Trophoblast cell (in vitro differentiated cells and primary cell): ENCODE data around the gene NFATC1.

Experiments used
- DNase-seq, 2 donors: peaks; one replicate each; pipeline ENCODE4 v3.0.0-alpha.2; 2016
- H2AFZ ChIP-seq: 2 replicates; pipeline ENCODE4 v1.6.1; 2013; ENCODE audit warnings: low read length, moderate library complexity, mild to moderate bottlenecking; ENCODE audit not compliant: insufficient read depth, poor library complexity
- H2AK5ac ChIP-seq: 2 replicates; pipeline ENCODE4 v1.6.1; 2013; ENCODE audit warnings: mild to moderate bottlenecking, low read length
- H2BK120ac ChIP-seq: 2 replicates; pipeline ENCODE4 v1.6.1; 2013; ENCODE audit warnings: low read length, mild to moderate bottlenecking, moderate library complexity; ENCODE audit not compliant: insufficient read depth, poor library complexity
- H2BK12ac ChIP-seq: 2 replicates; pipeline ENCODE4 v1.6.1; 2013; ENCODE audit warnings: mild to moderate bottlenecking, low read length, moderate library complexity
- H2BK5ac ChIP-seq: 2 replicates; pipeline ENCODE4 v1.6.1; 2013; ENCODE audit warnings: low read length, low read depth, moderate library complexity, mild to moderate bottlenecking; ENCODE audit not compliant: poor library complexity
- H3K14ac ChIP-seq: 2 replicates; pipeline ENCODE4 v1.6.1; 2013; ENCODE audit warnings: mild to moderate bottlenecking, low read length
- H3K18ac ChIP-seq: 2 replicates; pipeline ENCODE4 v1.6.1; 2013; ENCODE audit warnings: mild to moderate bottlenecking, low read length
- H3K23ac ChIP-seq: 2 replicates; pipeline ENCODE4 v1.6.1; 2013; ENCODE audit warnings: low read length
- H3K27ac ChIP-seq: 2 replicates; pipeline ENCODE4 v1.5.1; 2013; ENCODE audit warnings: low read depth, mild to moderate bottlenecking, inconsistent platforms, low read length, moderate library complexity
- H3K27me3 ChIP-seq: 2 replicates; pipeline ENCODE4 v1.6.1; 2013; ENCODE audit warnings: inconsistent platforms, mild to moderate bottlenecking, low read length, moderate library complexity; ENCODE audit not compliant: insufficient read depth
- H3K36me3 ChIP-seq, 2 experiments: 1 replicate in 1 of 2; 2 replicates in 1 of 2; pipeline ENCODE4 v1.6.1; 2013; ENCODE audit warnings: low read length in 2 of 2, mild to moderate bottlenecking in 2 of 2, moderate library complexity in 1 of 2; ENCODE audit not compliant: insufficient read depth in 2 of 2, control insufficient read depth in 1 of 2
- H3K4ac ChIP-seq: 2 replicates; pipeline ENCODE4 v1.6.1; 2013; ENCODE audit warnings: low read depth, mild to moderate bottlenecking, low read length, moderate library complexity
- H3K4me1 ChIP-seq, 2 experiments: 1 replicate in 1 of 2; 2 replicates in 1 of 2; pipeline ENCODE4 v1.6.1; 2013; ENCODE audit warnings: low read length in 2 of 2, mild to moderate bottlenecking in 2 of 2, moderate library complexity in 1 of 2; ENCODE audit not compliant: insufficient read depth in 2 of 2, control insufficient read depth in 1 of 2
- H3K4me2 ChIP-seq: 2 replicates; pipeline ENCODE4 v1.6.1; 2013; ENCODE audit warnings: inconsistent platforms, mild to moderate bottlenecking, low read length, moderate library complexity
- H3K4me3 ChIP-seq: 2 replicates; pipeline ENCODE4 v1.5.1; 2013; ENCODE audit warnings: mild to moderate bottlenecking, low read depth, low read length, inconsistent platforms
- H3K79me1 ChIP-seq: one replicate; pipeline ENCODE4 v1.6.1; 2013; ENCODE audit warnings: low read length
- H3K79me2 ChIP-seq: 2 replicates; pipeline ENCODE4 v1.6.1; 2013; ENCODE audit warnings: low read length, mild to moderate bottlenecking; ENCODE audit not compliant: control insufficient read depth, insufficient read depth, poor library complexity
- H3K9ac ChIP-seq: 2 replicates; pipeline ENCODE4 v1.6.1; 2013; ENCODE audit warnings: mild to moderate bottlenecking, low read length
- H3K9me3 ChIP-seq: 2 replicates; pipeline ENCODE4 v1.6.1; 2013; ENCODE audit warnings: low read depth, mild to moderate bottlenecking, control low read depth, inconsistent platforms, low read length; ENCODE audit not compliant: insufficient read depth
- H4K12ac ChIP-seq: 2 replicates; pipeline ENCODE4 v1.6.1; 2013; ENCODE audit warnings: low read depth, mild to moderate bottlenecking, low read length, moderate library complexity
- H4K8ac ChIP-seq: 2 replicates; pipeline ENCODE4 v1.6.1; 2013; ENCODE audit warnings: low read depth, mild to moderate bottlenecking, low read length, moderate library complexity
- H4K91ac ChIP-seq: one replicate; pipeline ENCODE4 v1.6.1; 2013; ENCODE audit warnings: low read depth, mild to moderate bottlenecking, low read length, moderate library complexity
- WGBS: extraction: QIAGEN DNeasy Blood & Tissue Kit; methylation state at CpG from one replicate; pipeline ENCODE4 v1.1.7; 2013; ENCODE audit warnings: missing lambda C conversion rate; ENCODE audit not compliant: insufficient read length, insufficient coverage; ENCODE audit errors: extremely low coverage; 5-methylcytosine and 5-hydroxymethylcytosine counted together

NFATC1 gene

DNA sequence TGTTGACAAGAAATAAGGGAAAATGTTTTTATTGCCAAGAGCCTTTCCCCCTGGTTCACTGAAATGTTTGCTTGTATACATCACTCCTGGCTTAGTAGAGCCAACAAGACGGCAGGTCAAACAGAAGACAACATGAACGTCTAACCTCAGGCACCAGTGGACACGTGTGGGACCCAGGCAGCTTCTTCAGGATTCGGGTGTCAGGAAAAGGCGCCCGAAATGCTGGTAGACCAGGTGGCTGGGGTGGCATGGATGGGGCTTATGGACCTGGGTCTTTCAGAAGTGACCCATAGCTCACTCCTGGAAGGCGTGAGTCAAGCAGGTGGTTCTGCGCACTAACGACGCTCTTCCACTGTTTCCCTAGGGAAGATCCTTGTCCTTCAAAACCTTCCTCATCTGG is 23.3 kb upstream of the NFATC1 start:
- Histone ChIP-seq H3K4ac (no peak overlapping the region), H3K4me1 (no peaks in the 10 kb centered on the region), H2AFZ (no peak overlapping the region), H3K14ac (no peak overlapping the region), H3K9ac (no peak overlapping the region), H3K9me3 (peaks cover 3% of the 10 kb centered on the region), H3K4me2 (no peak overlapping the region), H3K27ac (no peak overlapping the region), H4K12ac (no peak overlapping the region), H3K79me1 (no peaks in the 10 kb centered on the region), H3K23ac (no peak overlapping the region), H3K4me3 (no peak overlapping the region), H3K27me3 (no peaks in the 10 kb centered on the region), H2BK5ac (no peak overlapping the region), H2BK12ac (no peak overlapping the region), H3K36me3 (peaks cover 6% of the 10 kb centered on the region in 2 experiments), H4K91ac (no peak overlapping the region), H4K8ac (no peak overlapping the region), H2AK5ac (no peak overlapping the region), H3K79me2 (no peaks in the 10 kb centered on the region), H3K18ac (no peak overlapping the region), H2BK120ac (no peak overlapping the region)
- DNase-seq, result no peak
- WGBS, result no CpG with 5 or more reads among the region's 10 CpGs

DNA sequence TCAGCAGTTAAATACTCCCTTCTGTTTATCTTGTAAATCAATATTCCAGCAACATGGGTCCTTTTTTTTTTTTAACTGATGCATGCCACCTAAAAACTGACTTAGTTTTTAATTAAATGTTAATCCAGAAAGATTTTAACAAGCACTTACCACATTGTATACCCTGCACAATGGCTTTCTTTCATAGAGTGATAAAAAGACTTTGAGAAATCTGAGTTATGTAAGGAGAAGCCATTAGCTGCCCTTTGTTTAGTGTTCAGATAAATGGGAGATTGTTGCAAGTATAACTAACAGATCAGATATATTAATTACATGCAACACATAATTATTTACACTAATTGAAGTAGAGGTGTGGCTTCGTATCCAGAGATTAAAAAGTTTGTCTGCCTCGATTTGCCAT is 22.7 kb upstream of the NFATC1 start:
- Histone ChIP-seq H2AK5ac (no peak overlapping the region), H3K27me3 (no peaks in the 10 kb centered on the region), H3K18ac (no peak overlapping the region), H4K12ac (no peak overlapping the region), H3K4ac (no peak overlapping the region), H3K27ac (no peak overlapping the region), H2AFZ (no peak overlapping the region), H3K4me3 (no peak overlapping the region), H3K4me2 (no peak overlapping the region), H3K9ac (no peak overlapping the region), H2BK120ac (no peak overlapping the region), H3K79me2 (no peaks in the 10 kb centered on the region), H3K23ac (no peak overlapping the region), H3K9me3 (no peaks in the 10 kb centered on the region), H2BK12ac (no peak overlapping the region), H4K91ac (no peak overlapping the region), H3K14ac (no peak overlapping the region), H3K36me3 (peaks cover 8 to 9% of the 10 kb centered on the region in 2 experiments), H4K8ac (no peak overlapping the region), H3K79me1 (no peaks in the 10 kb centered on the region), H3K4me1 (no peaks in the 10 kb centered on the region), H2BK5ac (no peak overlapping the region)
- no CpG with 5 or more reads among the region's 2 CpGs for WGBS
- no peak for DNase-seq

DNA sequence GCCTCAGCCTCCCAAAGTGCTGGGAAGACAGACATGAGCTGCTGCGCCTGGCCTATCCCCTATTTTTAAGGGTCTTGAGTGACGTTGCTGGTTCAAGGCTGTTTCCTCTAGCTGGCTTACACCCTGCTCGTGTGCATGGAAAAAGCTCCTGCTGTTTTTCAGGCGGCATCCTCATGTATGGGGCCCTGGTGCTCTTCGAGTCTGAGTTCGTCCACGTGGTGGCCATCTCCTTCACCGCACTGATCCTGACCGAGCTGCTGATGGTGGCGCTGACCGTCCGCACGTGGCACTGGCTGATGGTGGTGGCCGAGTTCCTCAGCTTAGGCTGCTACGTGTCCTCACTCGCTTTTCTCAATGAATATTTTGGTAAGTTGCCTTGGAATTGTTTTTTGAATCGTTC is 22.0 kb upstream of the NFATC1 start:
- no peaks in the 10 kb centered on the region for H3K79me2 ChIP-seq
- no peak overlapping the region for H3K9ac ChIP-seq
- H3K4me3 ChIP-seq, result no peak overlapping the region
- H3K36me3 ChIP-seq, result peaks cover 8 to 9% of the 10 kb centered on the region in 2 experiments
- H3K4ac ChIP-seq, result no peak overlapping the region
- H4K12ac ChIP-seq, result no peak overlapping the region
- no peak overlapping the region for H3K4me2 ChIP-seq
- no peak overlapping the region for H2AFZ ChIP-seq
- H2BK5ac ChIP-seq, result no peak overlapping the region
- no peak overlapping the region for H4K8ac ChIP-seq
- H3K79me1 ChIP-seq, result no peaks in the 10 kb centered on the region
- no peak overlapping the region for H2BK120ac ChIP-seq
- no CpG with 5 or more reads among the region's 17 CpGs for WGBS
- no peak overlapping the region for H3K18ac ChIP-seq
- H3K14ac ChIP-seq, result no peak overlapping the region
- no peaks in the 10 kb centered on the region for H3K4me1 ChIP-seq
- no peaks in the 10 kb centered on the region for H3K27me3 ChIP-seq
- no peak overlapping the region for H4K91ac ChIP-seq
- no peak overlapping the region for H2BK12ac ChIP-seq
- H2AK5ac ChIP-seq, result no peak overlapping the region
- H3K9me3 ChIP-seq, result no peaks in the 10 kb centered on the region
- H3K27ac ChIP-seq, result no peak overlapping the region
- no peak for DNase-seq
- H3K23ac ChIP-seq, result no peak overlapping the region

DNA sequence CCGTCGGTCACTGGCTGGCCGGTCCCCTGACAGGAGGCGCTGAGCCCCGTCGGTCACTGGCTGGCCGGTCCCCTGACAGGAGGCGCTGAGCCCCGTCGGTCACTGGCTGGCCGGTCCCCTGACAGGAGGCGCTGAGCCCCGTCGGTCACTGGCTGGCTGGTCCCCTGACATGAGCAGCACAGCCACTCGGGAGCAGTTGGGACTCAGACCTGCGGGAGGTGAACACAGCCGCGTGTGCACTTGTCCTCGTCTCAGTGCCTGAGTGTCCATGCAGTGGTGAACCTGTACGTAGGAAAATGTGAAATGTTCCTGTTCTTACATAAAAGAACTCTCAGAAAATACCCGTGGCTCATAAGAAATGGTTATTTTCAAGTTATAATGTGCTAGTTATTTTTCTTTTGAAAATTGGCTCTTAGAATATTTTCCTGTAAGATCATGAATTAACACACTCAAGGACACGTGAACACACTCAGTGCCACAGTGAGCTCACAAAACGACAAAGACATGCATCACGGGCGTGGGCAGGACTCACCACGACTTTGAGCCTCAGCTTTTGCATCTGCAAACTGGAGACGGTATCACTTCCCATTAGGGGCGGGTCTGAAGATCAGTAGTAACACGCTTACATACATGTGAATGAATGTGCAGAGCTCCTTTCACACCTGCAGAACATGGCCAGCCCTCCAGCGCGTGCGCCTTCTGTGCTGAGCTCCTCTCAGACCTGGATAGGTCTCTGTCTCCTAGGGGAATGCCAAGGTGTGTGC is 21.1 kb upstream of the NFATC1 start:
- peaks cover 8 to 9% of the 10 kb centered on the region in 2 experiments for H3K36me3 ChIP-seq
- no peak for DNase-seq
- WGBS, result no CpG with 5 or more reads among the region's 32 CpGs
- H3K23ac ChIP-seq, result no peak overlapping the region
- H3K79me1 ChIP-seq, result no peaks in the 10 kb centered on the region
- H2AK5ac ChIP-seq, result no peak overlapping the region
- H2BK120ac ChIP-seq, result no peak overlapping the region
- H2BK5ac ChIP-seq, result no peak overlapping the region
- H2BK12ac ChIP-seq, result no peak overlapping the region
- H3K4me1 ChIP-seq, result no peaks in the 10 kb centered on the region
- H3K4me2 ChIP-seq, result no peak overlapping the region
- H4K91ac ChIP-seq, result no peak overlapping the region
- H3K4me3 ChIP-seq, result no peak overlapping the region
- no peak overlapping the region for H3K27ac ChIP-seq
- H3K9me3 ChIP-seq, result no peaks in the 10 kb centered on the region
- no peak overlapping the region for H3K9ac ChIP-seq
- H3K4ac ChIP-seq, result no peak overlapping the region
- no peaks in the 10 kb centered on the region for H3K79me2 ChIP-seq
- H4K8ac ChIP-seq, result no peak overlapping the region
- H3K27me3 ChIP-seq, result no peaks in the 10 kb centered on the region
- H3K14ac ChIP-seq, result no peak overlapping the region
- H4K12ac ChIP-seq, result no peak overlapping the region
- no peak overlapping the region for H3K18ac ChIP-seq
- H2AFZ ChIP-seq, result no peak overlapping the region
